ENCODE data around the gene DTWD1. TPM values are rescaled to one million over a fixed set of nuclear protein-coding genes. Genes with fewer than 3 reads are reported as not detected.

Gene DTWD1
- total RNA-seq, 3 donors from 2014 or later (not counting 1 experiment from before 2014, with no cell fraction given) = 10.0 to 14.1 (median 12.3) TPM

GRCh38 chr15:49669288-49669687 is 48.4 kb downstream of the DTWD1 start:
- no peak for ATAC-seq
- H3K4me1 Mint-ChIP-seq = no peaks in the 10 kb centered on the region
- no peaks in the 10 kb centered on the region for H3K9me3 Mint-ChIP-seq
- no peaks in the 10 kb centered on the region for H3K36me3 Mint-ChIP-seq
- H3K9me3 ChIP-seq (ENCODE audit: control insufficient read depth, insufficient read depth, low read length) = no peaks in the 10 kb centered on the region
- H3K27me3 ChIP-seq (ENCODE audit: control insufficient read depth, insufficient read depth, low read length) = no peaks in the 10 kb centered on the region
- no peak overlapping the region for H3K27ac Mint-ChIP-seq
- no peaks in the 10 kb centered on the region for H3K4me1 ChIP-seq (ENCODE audit: control insufficient read depth, insufficient read depth, low read length)
- H3K27ac ChIP-seq (ENCODE audit: low read length) = no peak overlapping the region
- intact Hi-C loops (cut with micrococcal nuclease) = no loop called here
- no peak overlapping the region for H3K4me3 Mint-ChIP-seq
- no peak for TF ChIP-seq CTCF (IDR thresholded peaks at IDR 0.05)
- 100% methylated on average over 1 of the region's 1 CpG for whole genome bisulfite sequencing (ENCODE audit: insufficient coverage)
- H3K36me3 ChIP-seq (ENCODE audit: control insufficient read depth, insufficient read depth, low read length) = no peaks in the 10 kb centered on the region
- no peak overlapping the region for H3K4me3 ChIP-seq (ENCODE audit: low read length)
- peaks cover 4 to 10% of the 10 kb centered on the region in 2 donors for H3K27me3 Mint-ChIP-seq (ENCODE audit: low read depth in 2 of 2)
- no peak for DNase-seq

- H3K27me3 ChIP-seq (ENCODE audit: control insufficient read depth, insufficient read depth, low read length) = no peaks in the 10 kb centered on the region
- peaks cover 10% of the 10 kb centered on the region in 2 donors for H3K27me3 Mint-ChIP-seq (ENCODE audit: low read depth in 2 of 2)
- no peak overlapping the region for H3K27ac Mint-ChIP-seq
- H3K36me3 Mint-ChIP-seq = no peaks in the 10 kb centered on the region
- no peak overlapping the region for H3K27ac ChIP-seq (ENCODE audit: low read length)
- intact Hi-C loops (cut with micrococcal nuclease) = no loop called here
- H3K9me3 ChIP-seq (ENCODE audit: control insufficient read depth, insufficient read depth, low read length) = no peaks in the 10 kb centered on the region
- no peak overlapping the region for H3K4me3 ChIP-seq (ENCODE audit: low read length)
- H3K9me3 Mint-ChIP-seq = no peaks in the 10 kb centered on the region
- no peaks in the 10 kb centered on the region for H3K4me1 Mint-ChIP-seq
- H3K4me3 Mint-ChIP-seq = no peak overlapping the region
- no peaks in the 10 kb centered on the region for H3K4me1 ChIP-seq (ENCODE audit: control insufficient read depth, insufficient read depth, low read length)
- 100% methylated on average over 1 of the region's 1 CpG for WGBS (ENCODE audit: insufficient coverage)
- H3K36me3 ChIP-seq (ENCODE audit: control insufficient read depth, insufficient read depth, low read length) = no peaks in the 10 kb centered on the region
- no peak for TF ChIP-seq CTCF (IDR thresholded peaks at IDR 0.05)
- ATAC-seq (no peak), DNase-seq (no peak)
Measured at GRCh38 chr15:49673861-49674260, 53.0 kb downstream of the DTWD1 start.

GRCh38 chr15:49674370-49674769 is 53.5 kb downstream of the DTWD1 start:
- Mint-ChIP-seq H3K27me3 (ENCODE audit: low read depth in 2 of 2) (peaks cover 6 to 10% of the 10 kb centered on the region in 2 donors), H3K9me3 (no peaks in the 10 kb centered on the region), H3K4me1 (no peaks in the 10 kb centered on the region), H3K36me3 (no peaks in the 10 kb centered on the region), H3K27ac (no peak overlapping the region), H3K4me3 (no peak overlapping the region)
- Histone ChIP-seq H3K9me3 (ENCODE audit: control insufficient read depth, insufficient read depth, low read length) (no peaks in the 10 kb centered on the region), H3K27me3 (ENCODE audit: control insufficient read depth, insufficient read depth, low read length) (no peaks in the 10 kb centered on the region), H3K27ac (ENCODE audit: low read length) (no peak overlapping the region), H3K4me1 (ENCODE audit: control insufficient read depth, insufficient read depth, low read length) (no peaks in the 10 kb centered on the region), H3K36me3 (ENCODE audit: control insufficient read depth, insufficient read depth, low read length) (no peaks in the 10 kb centered on the region), H3K4me3 (ENCODE audit: low read length) (no peak overlapping the region)
- intact Hi-C loops (cut with micrococcal nuclease) = no loop called here
- DNase-seq (no peak), ATAC-seq (no peak)
- 91% methylated on average over 1 of the region's 1 CpG for WGBS (ENCODE audit: insufficient coverage)
- TF ChIP-seq CTCF (IDR thresholded peaks at IDR 0.05) = no peak

- no peaks in the 10 kb centered on the region for H3K9me3 ChIP-seq (ENCODE audit: control insufficient read depth, insufficient read depth, low read length)
- intact Hi-C loops (cut with micrococcal nuclease) = no loop called here
- no peaks in the 10 kb centered on the region for H3K36me3 Mint-ChIP-seq
Measured at GRCh38 chr15:49675041-49675440, 54.2 kb downstream of the DTWD1 start.

More at GRCh38 chr15:49675041-49675440, 54.2 kb downstream of the DTWD1 start:
- Mint-ChIP-seq H3K27me3 (ENCODE audit: low read depth in 2 of 2) (peaks cover 6 to 10% of the 10 kb centered on the region in 2 donors), H3K27ac (no peak overlapping the region), H3K4me3 (no peak overlapping the region), H3K4me1 (no peaks in the 10 kb centered on the region), H3K9me3 (no peaks in the 10 kb centered on the region)
- ATAC-seq = no peak
- H3K36me3 ChIP-seq (ENCODE audit: control insufficient read depth, insufficient read depth, low read length) = no peaks in the 10 kb centered on the region
- H3K4me3 ChIP-seq (ENCODE audit: low read length) = no peak overlapping the region
- H3K27ac ChIP-seq (ENCODE audit: low read length) = no peak overlapping the region
- H3K27me3 ChIP-seq (ENCODE audit: control insufficient read depth, insufficient read depth, low read length) = no peaks in the 10 kb centered on the region
- DNase-seq = no peak
- TF ChIP-seq CTCF (IDR thresholded peaks at IDR 0.05) = no peak
- H3K4me1 ChIP-seq (ENCODE audit: control insufficient read depth, insufficient read depth, low read length) = no peaks in the 10 kb centered on the region

All from natural killer cell (primary cell).